ENCODE results near the gene SLX9. TPM values are rescaled to one million over a fixed set of nuclear protein-coding genes. Genes with fewer than 3 reads are reported as not detected.

SLX9 gene
- total and polyA plus RNA-seq, 7 donors: 9.7 to 38.8 (median 20.7) TPM

GRCh38 chr21:44952116-44952928, 12.5 kb downstream of the SLX9 start:
- Histone ChIP-seq H3K27ac (peak overlapping the region; percentile 40 to 80 (median 63)), H3K36me3 (peaks cover 0 to 6% (median 0%) of the 10 kb centered on the region in 4 donors), H3K4me3 (no peak overlapping the region), H3K4me1 (peaks cover 0 to 45% (median 30%) of the 10 kb centered on the region in 4 donors), H3K27me3 (no peaks in the 10 kb centered on the region), H3K9me3 (no peaks in the 10 kb centered on the region)
- intact Hi-C loops (cut with DNase I): loop anchor here (10.0 kb wide), 1 partner anchor 492 kb away; no protein-coding TSS in a partner anchor
- TF ChIP-seq POLR2AphosphoS5 (IDR thresholded peaks at IDR 0.05) (peak in 1 of 4 donors; percentile 39), POLR2A (IDR thresholded peaks at IDR 0.05) (no peak)
- DNase-seq: no peak
- 82 to 90% methylated on average over 24 of the region's 24 CpGs for WGBS, 2 donors

GRCh38 chr21:44952929-44953627, 13.2 kb downstream of the SLX9 start:
- intact Hi-C loops (cut with DNase I): loop anchor here (10.0 kb wide), 1 partner anchor 492 kb away; no protein-coding TSS in a partner anchor
- no peaks in the 10 kb centered on the region for H3K9me3 ChIP-seq
- TF ChIP-seq POLR2AphosphoS5 (IDR thresholded peaks at IDR 0.05) (no peak), CTCF (IDR thresholded peaks at IDR 0.05) (no peak), POLR2A (IDR thresholded peaks at IDR 0.05) (no peak), EP300 (IDR thresholded peaks at IDR 0.05) (no peak)
- WGBS, 2 donors: 87 to 93% methylated on average over 25 of the region's 25 CpGs
- H3K36me3 ChIP-seq: no peaks in the 10 kb centered on the region
- H3K4me3 ChIP-seq: no peak overlapping the region
- H3K4me1 ChIP-seq: peaks cover 0 to 53% (median 36%) of the 10 kb centered on the region in 4 donors
- no peaks in the 10 kb centered on the region for H3K27me3 ChIP-seq
- no peak for DNase-seq
- H3K27ac ChIP-seq: peak overlapping the region; percentile 40 to 80 (median 63)

GRCh38 chr21:44953628-44954021, 13.8 kb downstream of the SLX9 start:
- TF ChIP-seq EP300 (IDR thresholded peaks at IDR 0.05): no peak
- no peak for TF ChIP-seq POLR2AphosphoS5 (IDR thresholded peaks at IDR 0.05)
- TF ChIP-seq CTCF (IDR thresholded peaks at IDR 0.05): no peak
- TF ChIP-seq POLR2A (IDR thresholded peaks at IDR 0.05): no peak
- intact Hi-C loops (cut with DNase I): loop anchor here (10.0 kb wide), 1 partner anchor 491 kb away; no protein-coding TSS in a partner anchor
- no peaks in the 10 kb centered on the region for H3K36me3 ChIP-seq
- H3K4me3 ChIP-seq: no peak overlapping the region
- no peaks in the 10 kb centered on the region for H3K27me3 ChIP-seq
- WGBS, 2 donors: 87 to 94% methylated on average over 13 of the region's 13 CpGs
- H3K4me1 ChIP-seq: peaks cover 0 to 58% (median 42%) of the 10 kb centered on the region in 4 donors
- H3K9me3 ChIP-seq: no peaks in the 10 kb centered on the region
- no peak for DNase-seq
- H3K27ac ChIP-seq: peak overlapping the region in 2 of 4 donors; percentile 79 to 80

- Histone ChIP-seq H3K36me3 (no peaks in the 10 kb centered on the region), H3K4me3 (no peak overlapping the region), H3K4me1 (peaks cover 0 to 63% (median 49%) of the 10 kb centered on the region in 4 donors), H3K9me3 (no peaks in the 10 kb centered on the region), H3K27ac (peak overlapping the region in 2 of 4 donors; percentile 79 to 80), H3K27me3 (no peaks in the 10 kb centered on the region)
- intact Hi-C loops (cut with DNase I): loop anchor here (10.0 kb wide), 1 partner anchor 490 kb away; no protein-coding TSS in a partner anchor
- DNase-seq: no peak
- 95% methylated on average over 22 of the region's 22 CpGs for WGBS, 2 donors
- TF ChIP-seq EP300 (IDR thresholded peaks at IDR 0.05): no peak
- no peak for TF ChIP-seq CTCF (IDR thresholded peaks at IDR 0.05)
- TF ChIP-seq POLR2AphosphoS5 (IDR thresholded peaks at IDR 0.05): no peak
- TF ChIP-seq POLR2A (IDR thresholded peaks at IDR 0.05): no peak
These were observed 14.5 kb downstream of the SLX9 start for GRCh38 chr21:44954281-44954771.

All from sigmoid colon (tissue), 7 donors.